ENCODE data around the gene CTNNA3. TPM values are rescaled to one million over a fixed set of nuclear protein-coding genes. Genes with fewer than 3 reads are reported as not detected.

Gene CTNNA3
- total RNA-seq, 1 experiment from 2014 or later, result 0.20 TPM

- CTCF ChIA-PET, result no interaction called here
- H3K36me3 ChIP-seq (ENCODE audit: control insufficient read depth, insufficient read depth, low read length), result no peaks in the 10 kb centered on the region
- Mint-ChIP-seq H3K36me3 (ENCODE audit: insufficient read depth, unreplicated experiment) (no peaks in the 10 kb centered on the region), H3K4me3 (ENCODE audit: unreplicated experiment) (no peak overlapping the region), H3K9me3 (ENCODE audit: unreplicated experiment) (no peaks in the 10 kb centered on the region), H3K4me1 (ENCODE audit: low read depth, unreplicated experiment) (no peaks in the 10 kb centered on the region), H3K27me3 (ENCODE audit: insufficient read depth, unreplicated experiment) (peaks cover 4% of the 10 kb centered on the region), H3K27ac (ENCODE audit: unreplicated experiment) (no peak overlapping the region)
- DNase-seq, result no peak
- no peaks in the 10 kb centered on the region for H3K4me1 ChIP-seq
- POLR2A ChIA-PET, result no interaction called here
- no peaks in the 10 kb centered on the region for H3K27me3 ChIP-seq (replicated peaks; ENCODE audit: control insufficient read depth, insufficient read depth, low read length)
- TF ChIP-seq CTCF (IDR thresholded peaks at IDR 0.05; ENCODE audit: insufficient read depth in 1 of 2, low read depth in 1 of 2, low read length in 1 of 2, severe bottlenecking in 1 of 2, unreplicated experiment in 1 of 2), result no peak
- BruUV-seq (replicated peaks), result no TSS peak
- H3K4me3 ChIP-seq (ENCODE audit: low read depth, low read length), result no peak overlapping the region
- no peaks in the 10 kb centered on the region for H3K9me3 ChIP-seq
- intact Hi-C loops (cut with micrococcal nuclease; ENCODE audit: unreplicated experiment), result loop anchor here (10.0 kb wide), 1 partner anchor 731 kb away; no protein-coding TSS in a partner anchor
Observed at GRCh38 chr10:66085906-66086305, 1610.1 kb downstream of the CTNNA3 start.

GRCh38 chr10:66071907-66072306 is 1624.1 kb downstream of the CTNNA3 start:
- no peak for DNase-seq
- Histone ChIP-seq H3K4me3 (ENCODE audit: low read depth, low read length) (no peak overlapping the region), H3K9me3 (no peaks in the 10 kb centered on the region), H3K4me1 (no peaks in the 10 kb centered on the region), H3K27me3 (replicated peaks; ENCODE audit: control insufficient read depth, insufficient read depth, low read length) (no peaks in the 10 kb centered on the region), H3K36me3 (ENCODE audit: control insufficient read depth, insufficient read depth, low read length) (no peaks in the 10 kb centered on the region)
- H3K27ac Mint-ChIP-seq (ENCODE audit: unreplicated experiment), result no peak overlapping the region
- no peaks in the 10 kb centered on the region for H3K9me3 Mint-ChIP-seq (ENCODE audit: unreplicated experiment)
- no peaks in the 10 kb centered on the region for H3K4me1 Mint-ChIP-seq (ENCODE audit: low read depth, unreplicated experiment)
- no peak overlapping the region for H3K4me3 Mint-ChIP-seq (ENCODE audit: unreplicated experiment)
- intact Hi-C loops (cut with micrococcal nuclease; ENCODE audit: unreplicated experiment), result no loop called here
- ChIA-PET POLR2A (no interaction called here), CTCF (no interaction called here)
- BruUV-seq (replicated peaks), result no TSS peak
- TF ChIP-seq CTCF (IDR thresholded peaks at IDR 0.05; ENCODE audit: insufficient read depth in 1 of 2, low read depth in 1 of 2, low read length in 1 of 2, severe bottlenecking in 1 of 2, unreplicated experiment in 1 of 2), result no peak
- H3K27me3 Mint-ChIP-seq (ENCODE audit: insufficient read depth, unreplicated experiment), result no peaks in the 10 kb centered on the region
- H3K36me3 Mint-ChIP-seq (ENCODE audit: insufficient read depth, unreplicated experiment), result no peaks in the 10 kb centered on the region

- DNase-seq, result no peak
- Histone ChIP-seq H3K4me3 (ENCODE audit: low read depth, low read length) (no peak overlapping the region), H3K36me3 (ENCODE audit: control insufficient read depth, insufficient read depth, low read length) (no peaks in the 10 kb centered on the region), H3K9me3 (no peaks in the 10 kb centered on the region), H3K27me3 (replicated peaks; ENCODE audit: control insufficient read depth, insufficient read depth, low read length) (no peaks in the 10 kb centered on the region), H3K4me1 (no peaks in the 10 kb centered on the region)
- TF ChIP-seq CTCF (IDR thresholded peaks at IDR 0.05; ENCODE audit: insufficient read depth in 1 of 2, low read depth in 1 of 2, low read length in 1 of 2, severe bottlenecking in 1 of 2, unreplicated experiment in 1 of 2), result no peak
- intact Hi-C loops (cut with micrococcal nuclease; ENCODE audit: unreplicated experiment), result no loop called here
- no peaks in the 10 kb centered on the region for H3K9me3 Mint-ChIP-seq (ENCODE audit: unreplicated experiment)
- no peaks in the 10 kb centered on the region for H3K4me1 Mint-ChIP-seq (ENCODE audit: low read depth, unreplicated experiment)
- POLR2A ChIA-PET, result no interaction called here
- no peak overlapping the region for H3K27ac Mint-ChIP-seq (ENCODE audit: unreplicated experiment)
- CTCF ChIA-PET, result no interaction called here
- H3K36me3 Mint-ChIP-seq (ENCODE audit: insufficient read depth, unreplicated experiment), result no peaks in the 10 kb centered on the region
- no TSS peak for BruUV-seq (replicated peaks)
- H3K27me3 Mint-ChIP-seq (ENCODE audit: insufficient read depth, unreplicated experiment), result no peaks in the 10 kb centered on the region
- H3K4me3 Mint-ChIP-seq (ENCODE audit: unreplicated experiment), result no peak overlapping the region
Observed at GRCh38 chr10:66058594-66058993, 1637.4 kb downstream of the CTNNA3 start.

All from Caco-2 (cell line).